Fibroblast of lung (primary cell): ENCODE measurements around the gene ALMS1. TPM values are rescaled to one million over a fixed set of nuclear protein-coding genes. Genes with fewer than 3 reads are reported as not detected.
"Not testable (repeated sequence)": the region's sequence is repeated elsewhere in the genome, so short reads cannot be mapped to it uniquely, and the experiment has no call there.

Experiments used
- DNase-seq, 2 donors: peaks; one replicate each; pipeline versions ENCODE4 v3.0.0 to v3.0.0-alpha.2; 2010; ENCODE audit warnings: low read depth in 2 of 2
- H2AFZ ChIP-seq: 2 replicates; pipeline ENCODE4 v1.5.1; 2012; ENCODE audit warnings: low read length, control low read depth, inconsistent platforms
- H3K27ac ChIP-seq: 2 replicates; pipeline ENCODE4 v1.5.1; 2011; ENCODE audit warnings: low read length, control low read depth; ENCODE audit not compliant: insufficient read depth
- H3K27me3 ChIP-seq: 2 replicates; pipeline ENCODE4 v1.5.1; 2011; ENCODE audit warnings: mild to moderate bottlenecking, low read length; ENCODE audit not compliant: control insufficient read depth, insufficient read depth
- H3K36me3 ChIP-seq: 2 replicates; pipeline ENCODE4 v1.5.1; 2011; ENCODE audit warnings: low read length; ENCODE audit not compliant: control insufficient read depth, insufficient read depth
- H3K4me1 ChIP-seq: 2 replicates; pipeline ENCODE4 v1.5.1; 2011; ENCODE audit warnings: low read length; ENCODE audit not compliant: control insufficient read depth, insufficient read depth; ENCODE audit errors: extremely low read depth
- H3K4me2 ChIP-seq: 2 replicates; pipeline ENCODE4 v1.5.1; 2011; ENCODE audit warnings: low read length, control low read depth; ENCODE audit not compliant: insufficient read depth; ENCODE audit errors: extremely low read depth
- H3K4me3 ChIP-seq, 4 experiments: fragments of 200-600 bp in 1 of 4; sonication (generic) in 1 of 4; replicated peaks in 1 of 4; 2 replicates each; pipeline ENCODE4 v1.5.1; 2011 to 2016; ENCODE audit warnings: low read length in 4 of 4, low read depth in 3 of 4, mild to moderate bottlenecking in 3 of 4, control low read depth in 2 of 4, inconsistent platforms in 1 of 4, mixed read lengths in 1 of 4; ENCODE audit not compliant: insufficient read depth in 1 of 4; ENCODE audit errors: control extremely low read depth in 1 of 4
- H3K79me2 ChIP-seq: 2 replicates; pipeline ENCODE4 v1.5.1; 2012; ENCODE audit warnings: mild to moderate bottlenecking, low read length, inconsistent platforms; ENCODE audit not compliant: control insufficient read depth, insufficient read depth
- H3K9ac ChIP-seq: 2 replicates; pipeline ENCODE4 v1.5.1; 2011; ENCODE audit warnings: mild to moderate bottlenecking, low read length, control low read depth; ENCODE audit not compliant: insufficient read depth
- H3K9me3 ChIP-seq: 2 replicates; pipeline ENCODE4 v1.5.1; 2012; ENCODE audit warnings: low read depth, low read length; ENCODE audit not compliant: control insufficient read depth, insufficient read depth
- H4K20me1 ChIP-seq: 2 replicates; pipeline ENCODE4 v1.5.1; 2011; ENCODE audit warnings: low read length; ENCODE audit not compliant: control insufficient read depth, insufficient read depth; ENCODE audit errors: extremely low read depth
- CTCF ChIP-seq, 2 donors: IDR thresholded peaks in 1 of 2; conservative IDR thresholded peaks in 1 of 2; 1 replicate in 1 of 2; 2 replicates in 1 of 2; pipeline ENCODE4 v1.5.1; 2011 to 2012; ENCODE audit warnings: low read length in 2 of 2, control low read depth in 1 of 2, inconsistent platforms in 1 of 2, low read depth in 1 of 2, mild to moderate bottlenecking in 1 of 2
- EZH2 ChIP-seq: IDR thresholded peaks from 2 replicates; pipeline ENCODE4 v1.5.1; 2012; ENCODE audit warnings: low read length, control low read depth, mild to moderate bottlenecking; ENCODE audit errors: missing control alignments
- polyA plus RNA-seq, 2 donors: library from polyadenylated mRNA; depleted of rRNA in 1 of 2; stranded (reverse) in 1 of 2; unstranded in 1 of 2; fragments of >200 nt; gene quantifications; 2 replicates each; pipeline ENCODE4 v1.2.1, GENCODE V29; 2011 to 2012; ENCODE audit warnings: missing spikeins in 1 of 2
- total RNA-seq: library from RNA; depleted of rRNA; stranded (reverse); fragments of >200 nt; gene quantifications from 2 replicates; pipeline ENCODE4 v1.2.1, GENCODE V29; 2014

Gene ALMS1
- total and polyA plus RNA-seq, 2 donors (not counting 1 experiment from before 2014, with no cell fraction given) = 7.5 to 13.4 TPM

DNA sequence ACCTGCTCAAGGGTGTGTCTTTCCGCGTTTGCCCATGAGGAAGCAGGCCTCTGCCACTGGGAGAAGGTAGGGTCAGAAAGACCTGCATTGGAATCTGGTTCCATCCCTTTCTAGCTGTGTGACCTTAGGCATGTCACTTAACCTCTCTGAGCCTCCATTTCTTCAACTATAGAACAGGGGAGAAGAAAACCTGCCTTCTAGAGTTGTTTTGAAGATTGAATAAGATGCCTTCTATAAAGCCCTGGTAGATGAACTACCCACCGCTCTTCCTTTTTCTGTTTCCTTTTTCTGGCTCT is 256.1 kb downstream of the ALMS1 start:
- H2AFZ ChIP-seq = no peak overlapping the region
- DNase-seq = no peak
- H3K4me1 ChIP-seq = no peaks in the 10 kb centered on the region
- H4K20me1 ChIP-seq = no peaks in the 10 kb centered on the region
- H3K27me3 ChIP-seq = no peaks in the 10 kb centered on the region
- H3K27ac ChIP-seq = no peak overlapping the region
- no peak overlapping the region for H3K4me3 ChIP-seq
- H3K79me2 ChIP-seq = no peaks in the 10 kb centered on the region
- no peak overlapping the region for H3K4me2 ChIP-seq
- no peaks in the 10 kb centered on the region for H3K9me3 ChIP-seq
- no peaks in the 10 kb centered on the region for H3K36me3 ChIP-seq
- H3K9ac ChIP-seq = no peak overlapping the region
- TF ChIP-seq EZH2 (no peak), CTCF (conservative IDR thresholded peaks at IDR 0.05 in 1 of 2, IDR thresholded peaks at IDR 0.05 in 1 of 2; ENCODE audit: low read depth in 1 of 2, low read length in 2 of 2) (no peak)

DNA sequence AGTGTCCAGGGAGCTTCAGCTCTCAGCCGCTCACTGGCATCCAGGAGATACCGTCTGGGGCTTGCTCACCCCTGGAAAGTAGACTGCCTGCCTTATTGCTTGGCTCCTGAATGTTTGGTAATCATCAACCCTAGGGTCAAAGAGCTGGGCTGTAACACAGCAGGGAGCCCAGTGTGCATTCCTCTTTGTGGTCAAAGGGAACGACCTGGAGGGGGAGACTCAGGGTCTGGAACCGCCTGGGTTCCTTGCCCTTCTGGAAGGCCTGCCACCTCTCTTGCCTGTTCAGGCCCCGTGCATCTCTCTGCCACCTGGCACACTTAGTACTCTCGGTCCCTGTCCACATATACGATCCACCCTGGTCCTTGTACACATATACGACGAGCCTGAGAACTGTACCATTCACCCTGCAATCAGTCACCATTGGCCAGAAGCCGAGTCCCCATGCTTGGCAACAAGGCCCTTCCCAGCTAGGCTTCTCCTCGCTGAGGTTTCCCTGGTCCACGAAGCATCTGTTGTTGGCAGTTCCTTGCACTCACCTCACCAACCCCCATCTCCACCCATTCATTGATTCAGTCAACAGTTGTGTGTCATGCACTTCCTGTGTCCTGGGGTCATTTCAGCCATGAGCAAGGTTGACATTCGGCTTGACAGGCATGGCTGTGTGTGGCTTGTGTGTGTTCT is 256.8 kb downstream of the ALMS1 start, which contains the start of gene NAT8:
Gene NAT8, minus strand, starts transcription at position 85 of the 681 bp plus-strand sequence. CDS start 794 bp downstream, outside the sequence.
- Histone ChIP-seq H3K9ac (no peak within 1 kb of the TSS), H3K4me3 (no peak within 1 kb of the TSS), H3K4me2 (no peak within 1 kb of the TSS), H3K27ac (no peak within 1 kb of the TSS), H2AFZ (no peak within 1 kb of the TSS), H4K20me1 (no peaks in the 10 kb centered on the region), H3K79me2 (no peaks in the 10 kb centered on the region), H3K4me1 (no peaks in the 10 kb centered on the region), H3K27me3 (no peaks in the 10 kb centered on the region), H3K36me3 (no peaks in the 10 kb centered on the region), H3K9me3 (no peaks in the 10 kb centered on the region)
- DNase-seq = no peak
- TF ChIP-seq CTCF (conservative IDR thresholded peaks at IDR 0.05 in 1 of 2, IDR thresholded peaks at IDR 0.05 in 1 of 2; ENCODE audit: low read depth in 1 of 2, low read length in 2 of 2) = no peak
- TF ChIP-seq EZH2 = no peak

DNA sequence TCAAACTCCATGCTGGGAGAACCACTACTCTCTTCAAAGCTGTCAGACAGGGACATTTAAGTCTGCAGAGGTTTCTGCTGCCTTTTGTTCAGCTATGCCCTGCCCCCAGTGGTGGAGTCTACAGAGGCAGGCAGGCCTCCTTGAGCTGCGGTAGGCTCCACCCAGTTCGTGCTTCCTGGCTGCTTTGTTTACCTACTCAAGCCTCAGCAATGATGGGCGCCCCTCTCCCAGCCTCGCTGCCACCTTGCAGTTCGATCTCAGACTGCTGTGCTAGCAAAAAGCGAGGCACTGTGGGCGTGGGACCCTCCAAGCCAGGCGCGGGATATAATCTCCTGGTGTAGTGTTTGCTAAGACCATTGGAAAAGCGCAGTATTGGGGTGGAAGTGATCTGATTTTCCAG is 262.1 kb downstream of the ALMS1 start:
- not testable (repeated sequence) for H2AFZ ChIP-seq, DNase-seq, H3K9me3 ChIP-seq, H3K27ac ChIP-seq, H3K4me3 ChIP-seq, H3K4me2 ChIP-seq, H4K20me1 ChIP-seq, H3K4me1 ChIP-seq, H3K79me2 ChIP-seq, H3K9ac ChIP-seq, H3K36me3 ChIP-seq, H3K27me3 ChIP-seq
